ENCODE results near the gene DNAJC6. TPM values are rescaled to one million over a fixed set of nuclear protein-coding genes. Genes with fewer than 3 reads are reported as not detected.
"Not testable (repeated sequence)": the region's sequence is repeated elsewhere in the genome, so short reads cannot be mapped to it uniquely, and the experiment has no call there.

Gene DNAJC6
- total RNA-seq, 1 donor from 2014 or later, result 20.7 TPM

DNA sequence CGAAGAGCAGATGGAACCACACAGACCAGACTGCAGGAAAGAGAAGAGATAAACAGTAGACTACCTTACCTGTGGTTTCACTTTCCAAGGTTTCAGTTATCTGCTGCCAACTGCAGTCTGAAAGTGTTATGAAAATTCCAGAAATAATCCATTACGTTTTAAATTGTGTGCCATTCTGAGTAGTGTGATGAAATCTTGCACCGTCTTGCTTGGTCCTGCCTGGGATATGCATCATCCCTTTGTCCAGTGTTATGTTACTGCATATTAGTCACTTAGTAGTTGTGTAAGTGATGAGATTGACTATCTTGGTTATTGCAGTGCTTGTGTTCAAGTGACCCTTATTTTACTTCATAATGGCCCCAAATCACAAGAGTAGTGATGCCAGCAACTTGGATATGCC is 33.9 kb downstream of the DNAJC6 start:
- intact Hi-C loops (cut with DNase I), result no loop called here
- DNase-seq (ENCODE audit: low spot score), result no peak
- no peak for ATAC-seq

DNA sequence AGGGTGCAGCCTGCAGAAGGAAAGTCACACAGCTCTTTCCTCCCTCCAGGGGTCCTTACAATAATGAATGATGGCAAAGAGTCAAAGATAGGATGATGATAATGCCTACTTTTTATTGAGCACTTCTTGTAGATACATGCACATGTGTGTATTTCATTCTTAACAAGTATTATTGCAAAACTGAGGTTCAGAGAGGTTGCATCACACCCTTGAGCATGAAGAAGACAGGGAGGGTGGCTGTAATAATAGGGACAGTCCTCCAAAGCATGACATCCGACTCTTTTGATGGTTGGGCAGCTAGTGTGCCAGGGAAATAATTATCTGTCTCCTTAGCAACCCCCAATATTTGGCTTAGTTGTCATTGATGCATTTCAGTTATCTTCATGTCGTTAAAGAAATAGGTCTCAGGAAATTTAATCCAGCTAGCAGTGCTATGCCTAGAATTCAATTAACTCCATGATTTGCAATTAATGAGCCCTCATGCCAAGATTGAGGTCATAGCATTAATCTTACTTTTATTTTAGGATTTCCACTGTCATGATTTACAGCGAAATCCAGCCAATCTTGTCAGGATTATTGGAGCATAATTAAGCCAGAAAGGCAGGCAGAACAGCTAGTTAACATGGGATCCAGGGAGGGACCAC is 35.0 kb downstream of the DNAJC6 start:
- intact Hi-C loops (cut with DNase I), result no loop called here
- ATAC-seq (no peak), DNase-seq (ENCODE audit: low spot score) (no peak)

DNA sequence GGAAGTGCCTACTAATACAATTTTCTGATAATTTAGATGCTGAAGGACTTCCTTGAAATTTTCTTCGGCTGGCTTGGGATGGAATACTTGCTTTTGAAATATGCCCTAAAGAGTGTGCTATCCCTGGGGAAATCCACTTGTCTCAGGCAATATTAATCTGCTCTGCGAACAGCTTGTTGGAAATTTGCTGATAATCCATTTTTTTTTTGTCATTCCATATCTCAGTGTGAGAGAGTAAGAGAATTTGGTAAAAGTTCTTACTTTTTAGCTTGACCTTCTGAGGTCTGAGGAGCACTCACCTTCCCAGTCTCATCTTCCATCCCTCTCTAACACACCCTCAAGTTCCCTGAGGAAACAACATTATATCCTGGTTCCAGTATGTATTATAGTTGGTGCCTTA is 36.8 kb downstream of the DNAJC6 start:
- DNase-seq (ENCODE audit: low spot score) (no peak), ATAC-seq (no peak)
- intact Hi-C loops (cut with DNase I), result no loop called here

DNA sequence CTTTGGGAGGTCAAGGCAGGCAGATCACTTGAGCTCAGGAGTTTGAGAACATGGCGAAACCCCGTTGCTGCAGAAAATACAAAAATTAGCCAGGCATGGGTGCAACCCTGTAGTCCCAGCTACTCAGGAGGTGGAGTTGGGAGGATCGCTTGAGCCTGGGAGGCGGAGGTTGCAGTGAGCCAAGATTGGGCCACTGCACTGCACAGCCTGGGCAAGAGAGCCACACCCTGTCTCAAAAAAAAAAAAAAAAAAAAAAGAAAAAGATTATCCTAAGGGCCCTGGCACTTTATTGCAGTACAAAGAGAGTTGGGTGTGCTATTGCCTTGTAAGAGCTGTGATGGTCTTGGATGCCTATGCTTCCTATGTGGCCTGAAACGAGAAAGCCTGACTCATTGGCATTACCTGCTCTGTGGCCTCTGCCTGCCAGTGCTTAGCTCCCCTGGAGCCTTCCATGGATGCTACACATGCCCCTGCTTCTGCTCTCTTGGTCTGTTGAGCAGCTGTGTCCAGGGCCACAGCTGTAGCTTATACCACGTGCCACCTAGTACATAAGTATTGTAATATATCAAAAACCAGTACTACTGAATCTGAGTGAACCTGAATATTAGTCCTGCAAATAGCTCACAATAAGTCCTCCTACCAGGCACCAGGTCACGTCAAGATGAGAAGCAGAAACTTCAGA is 45.8 kb downstream of the DNAJC6 start:
- no peak for ATAC-seq
- DNase-seq (ENCODE audit: low spot score), result no peak
- intact Hi-C loops (cut with DNase I), result no loop called here

DNA sequence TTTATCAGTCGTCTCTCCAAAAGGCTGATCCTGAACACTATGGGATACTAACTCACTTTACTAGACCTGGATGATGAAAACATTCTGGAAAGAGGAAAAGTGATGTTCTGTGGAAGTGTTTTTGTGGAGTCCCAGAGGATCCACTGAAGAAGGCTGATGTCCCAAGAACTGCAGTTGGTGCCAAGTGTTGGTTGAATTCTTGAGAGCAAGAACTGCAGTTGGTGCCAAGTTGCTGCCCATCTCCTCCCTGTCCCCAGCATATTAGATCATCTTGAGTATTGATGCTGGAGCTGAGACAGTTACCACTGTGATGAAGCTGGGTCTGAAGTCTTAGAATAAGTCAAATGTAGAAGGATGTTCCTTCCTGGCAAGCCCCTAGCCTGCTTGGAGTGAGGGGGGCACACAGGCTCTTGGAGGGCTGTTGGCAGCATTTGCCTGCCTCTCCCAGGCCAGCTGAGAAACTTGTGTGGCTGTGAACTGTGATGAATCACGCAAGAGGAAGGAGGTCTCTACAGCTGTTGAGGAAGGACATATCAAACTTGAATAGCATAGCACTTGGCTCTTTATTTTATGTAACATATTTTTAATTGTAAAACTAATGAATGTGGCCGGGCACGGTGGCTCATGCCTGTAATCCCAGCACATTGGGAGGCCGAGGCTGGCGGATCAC is 48.1 kb downstream of the DNAJC6 start:
- ATAC-seq (no peak), DNase-seq (ENCODE audit: low spot score) (no peak)
- intact Hi-C loops (cut with DNase I), result no loop called here

DNA sequence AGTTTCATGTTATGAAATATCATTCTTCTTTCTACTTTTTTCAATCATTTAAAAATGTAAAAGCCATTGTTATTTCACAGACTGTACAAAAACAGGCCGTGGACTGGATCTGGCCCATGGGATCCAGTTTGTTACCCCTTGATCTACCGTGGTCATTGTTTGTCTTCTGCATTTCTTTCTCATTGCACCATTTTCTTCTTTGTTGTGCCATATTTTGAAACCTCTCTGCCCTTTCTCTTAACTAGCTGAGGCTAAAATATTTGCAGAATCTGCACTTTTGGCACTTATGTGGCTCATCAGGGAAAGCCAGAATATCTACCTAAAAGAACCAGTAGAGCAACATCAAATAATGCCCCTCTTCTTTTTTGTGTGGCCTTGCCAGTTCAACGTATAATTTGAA is 50.5 kb downstream of the DNAJC6 start:
- DNase-seq (ENCODE audit: low spot score) (no peak), ATAC-seq (no peak)
- intact Hi-C loops (cut with DNase I), result no loop called here

DNA sequence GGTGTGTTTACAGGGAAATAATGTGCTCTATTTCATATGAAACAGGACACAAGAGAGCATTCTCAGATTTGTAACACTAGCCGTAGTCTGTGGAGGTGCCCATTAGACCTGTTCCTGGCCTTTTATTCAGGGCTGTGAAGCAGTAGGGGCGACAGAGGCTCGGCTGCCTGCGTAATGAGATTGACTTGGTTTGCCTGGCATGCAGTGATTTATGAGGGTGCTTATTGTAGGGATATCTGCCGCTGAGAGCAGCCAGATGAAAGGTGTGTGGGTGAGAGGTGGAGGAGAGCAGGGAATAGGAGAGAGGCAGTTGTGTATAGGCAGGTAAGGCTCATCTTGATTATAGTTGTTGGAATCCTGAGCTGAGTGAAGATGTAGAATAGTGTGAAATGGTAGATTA is 51.3 kb downstream of the DNAJC6 start:
- DNase-seq (ENCODE audit: low spot score), result no peak
- intact Hi-C loops (cut with DNase I), result no loop called here
- ATAC-seq, result no peak

DNA sequence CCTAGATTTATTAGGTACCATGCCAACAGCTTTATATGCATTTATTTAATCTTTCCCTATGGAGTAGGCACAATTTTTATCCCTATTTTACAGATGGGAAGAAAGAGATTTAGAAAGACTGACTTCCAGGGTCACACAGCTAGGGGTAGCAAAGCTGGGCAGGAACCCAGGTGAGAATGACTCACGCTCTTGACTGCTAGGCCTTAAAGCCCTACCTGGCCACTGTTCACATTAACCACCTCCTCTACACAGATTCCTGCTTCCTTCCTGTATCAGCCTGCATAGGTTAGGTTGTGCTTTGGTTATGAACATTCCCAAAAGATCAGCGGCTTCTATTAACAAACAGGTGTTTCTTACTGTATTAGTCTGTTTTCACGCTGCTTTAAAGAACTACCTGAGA is 53.2 kb downstream of the DNAJC6 start:
- no peak for ATAC-seq
- intact Hi-C loops (cut with DNase I), result no loop called here
- DNase-seq (ENCODE audit: low spot score), result no peak

DNA sequence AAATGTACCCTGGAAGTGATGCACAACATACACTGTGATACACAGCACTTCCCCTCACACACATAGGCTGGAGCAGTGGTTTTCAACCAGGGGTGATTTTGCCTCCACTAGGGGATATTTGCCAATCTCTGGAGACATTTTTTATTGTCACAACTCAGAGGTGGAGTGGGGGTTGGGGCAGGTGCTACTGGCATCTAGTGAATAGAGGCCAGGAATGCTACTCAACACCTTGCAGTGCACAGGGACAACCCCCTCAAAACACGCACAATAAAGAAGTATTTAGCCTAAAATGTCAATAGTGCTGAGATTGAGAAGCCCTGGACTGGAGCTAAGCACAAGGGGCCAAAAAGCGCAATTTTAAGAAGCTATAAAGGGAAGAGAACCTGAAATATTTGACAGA is 54.1 kb downstream of the DNAJC6 start:
- intact Hi-C loops (cut with DNase I), result no loop called here
- no peak for DNase-seq (ENCODE audit: low spot score)
- ATAC-seq, result no peak

DNA sequence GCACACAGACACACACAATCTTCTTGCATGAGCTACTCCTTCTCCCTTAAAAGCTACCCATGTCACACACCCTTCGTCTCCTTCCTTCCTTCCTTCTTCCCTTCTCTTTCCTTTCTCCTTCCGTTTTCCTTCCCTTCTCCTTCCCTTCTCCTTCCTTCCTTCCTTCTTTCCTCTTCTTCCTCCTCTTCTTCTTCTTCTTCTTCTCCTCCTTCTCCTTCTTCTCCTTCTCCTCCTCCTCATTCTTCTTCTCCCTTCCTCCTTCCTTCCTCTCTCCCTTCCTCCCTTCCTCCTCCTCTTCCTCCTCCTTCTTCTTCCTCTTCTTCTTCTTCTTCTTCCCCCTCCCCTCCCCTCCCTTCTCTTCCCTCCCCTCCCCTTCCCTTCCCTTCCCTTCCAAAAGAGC is 59.1 kb downstream of the DNAJC6 start:
- no peak for DNase-seq (ENCODE audit: low spot score)
- intact Hi-C loops (cut with DNase I), result no loop called here
- no peak for ATAC-seq

DNA sequence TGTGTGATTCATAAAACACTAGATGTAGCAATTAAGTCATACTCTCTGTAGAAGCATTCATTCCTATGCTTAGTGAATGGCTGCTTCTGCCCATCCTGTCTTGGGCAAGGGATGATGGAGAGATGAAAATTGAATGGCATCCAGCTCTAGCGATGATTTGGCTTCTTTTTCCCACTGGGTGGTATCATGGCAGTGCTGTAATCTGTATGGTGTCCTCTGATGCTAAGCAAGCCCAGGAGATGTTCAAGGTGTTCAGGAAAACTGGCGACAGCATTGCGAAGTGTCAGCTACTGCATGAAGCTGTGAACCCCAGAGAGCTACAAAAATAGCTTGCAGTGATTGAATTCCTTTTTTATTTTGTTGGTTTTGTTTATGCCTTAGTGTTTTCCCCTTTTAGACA is 62.2 kb downstream of the DNAJC6 start:
- no peak for ATAC-seq
- intact Hi-C loops (cut with DNase I), result no loop called here
- DNase-seq (ENCODE audit: low spot score), result no peak

DNA sequence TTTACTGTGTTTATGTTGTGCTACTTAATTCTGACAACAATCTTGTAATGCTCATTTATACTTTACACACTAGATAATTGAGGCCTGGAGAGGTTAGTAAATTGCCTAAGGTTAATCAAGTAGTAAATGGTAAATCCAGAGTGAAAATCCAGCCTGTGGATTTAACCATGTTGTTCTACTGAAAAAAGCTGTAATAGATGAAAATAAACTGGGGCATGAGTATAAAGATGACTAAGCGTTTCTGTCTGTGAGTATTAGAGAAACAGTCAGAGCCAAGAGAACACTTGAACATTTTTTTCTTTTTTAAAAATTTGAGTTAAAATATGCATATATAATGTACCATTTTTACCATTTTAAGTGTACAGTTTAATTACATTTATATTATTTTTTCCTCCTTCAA is 63.2 kb downstream of the DNAJC6 start:
- ATAC-seq (no peak), DNase-seq (ENCODE audit: low spot score) (no peak)
- intact Hi-C loops (cut with DNase I), result no loop called here

DNA sequence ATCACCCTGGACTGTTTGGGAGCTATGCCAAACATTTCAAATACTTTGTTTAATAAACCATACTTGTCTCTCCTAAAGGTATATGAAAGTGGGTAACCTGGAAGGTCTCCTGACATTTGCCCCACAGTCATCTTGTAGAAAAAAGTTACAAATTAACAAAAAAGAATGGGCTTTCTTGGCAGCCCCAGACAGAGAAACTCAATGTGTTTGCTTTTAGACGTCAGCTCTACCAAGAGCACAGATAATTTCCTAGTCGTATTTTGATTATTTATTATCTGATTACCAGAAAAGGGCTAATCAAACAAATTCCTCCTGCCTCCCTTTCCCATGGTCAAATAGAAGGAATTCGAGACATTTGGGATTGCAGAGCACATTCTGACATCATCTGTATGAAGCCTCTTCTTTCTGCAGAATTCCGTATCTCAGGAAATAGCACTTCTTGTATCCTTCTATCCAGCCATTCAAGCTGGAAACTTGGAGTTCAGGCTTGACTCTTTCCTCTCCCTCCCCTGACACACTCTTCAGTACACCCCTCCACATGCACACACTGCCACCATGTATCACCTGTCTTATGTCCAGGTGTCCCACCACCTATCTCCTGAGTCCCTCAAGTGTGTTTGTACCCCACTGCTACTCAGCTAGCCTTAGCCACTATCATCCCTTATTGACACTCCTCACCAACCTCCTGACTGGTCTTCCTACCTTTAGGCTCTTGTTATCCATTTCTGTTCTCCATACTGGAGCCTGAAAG is 68.3 kb downstream of the DNAJC6 start:
- intact Hi-C loops (cut with DNase I), result no loop called here
- DNase-seq (ENCODE audit: low spot score), result no peak

DNA sequence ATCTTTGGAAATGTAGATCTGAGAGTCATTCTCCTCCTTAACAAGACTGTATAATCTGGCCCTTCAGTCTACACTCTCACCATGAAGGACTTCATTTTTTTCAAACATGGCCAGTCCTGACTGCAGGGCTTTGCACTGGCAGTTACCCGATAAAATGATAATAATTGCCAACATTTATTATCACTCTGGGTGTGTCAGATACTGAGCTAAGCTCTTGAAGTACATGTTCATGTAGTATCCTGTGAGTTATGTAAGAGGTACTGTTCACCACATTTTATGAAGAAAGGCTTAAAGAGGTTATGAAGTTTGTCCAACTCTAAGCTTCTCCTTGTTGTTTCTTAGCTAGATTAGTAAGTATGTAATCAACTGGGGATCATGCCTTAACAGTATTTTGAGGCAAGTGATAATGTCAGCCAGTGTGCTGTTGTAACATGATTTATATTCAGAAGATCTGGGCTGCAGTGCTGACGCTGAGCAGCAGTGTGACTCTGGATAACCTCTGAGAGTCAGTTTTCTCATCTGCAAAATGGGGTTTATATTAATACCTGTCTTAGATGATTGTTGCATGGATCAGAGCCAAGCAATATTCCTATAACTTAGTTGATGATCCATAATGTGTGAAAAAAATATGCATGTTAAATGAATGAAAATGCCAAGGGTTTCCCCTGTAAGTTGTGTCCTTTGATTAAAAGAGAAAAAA is 69.1 kb downstream of the DNAJC6 start:
- intact Hi-C loops (cut with DNase I), result no loop called here
- DNase-seq (ENCODE audit: low spot score) (no peak), ATAC-seq (no peak)

More for the DNA sequence above, 68.3 kb downstream of the DNAJC6 start:
- ATAC-seq, result no peak

DNA sequence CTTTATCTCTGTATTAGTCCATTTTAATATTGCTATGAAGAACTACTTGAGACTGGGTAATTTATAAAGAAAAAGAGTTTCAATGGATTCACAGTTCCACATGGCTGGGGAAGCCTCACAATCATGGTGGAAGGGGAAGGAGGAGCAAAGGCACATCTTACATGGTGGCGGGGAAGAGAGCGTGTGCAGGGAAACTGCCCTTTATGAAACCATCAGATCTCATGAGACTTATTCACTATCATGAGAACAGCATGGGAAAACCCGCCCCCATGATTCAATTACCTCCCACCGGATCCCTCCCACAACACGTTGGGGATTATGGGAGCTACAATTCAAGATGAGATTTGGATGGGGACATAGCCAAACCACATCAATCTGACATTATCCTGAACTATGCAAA is 75.1 kb downstream of the DNAJC6 start:
- intact Hi-C loops (cut with DNase I); DNase-seq (ENCODE audit: low spot score); ATAC-seq: not testable (repeated sequence)

DNA sequence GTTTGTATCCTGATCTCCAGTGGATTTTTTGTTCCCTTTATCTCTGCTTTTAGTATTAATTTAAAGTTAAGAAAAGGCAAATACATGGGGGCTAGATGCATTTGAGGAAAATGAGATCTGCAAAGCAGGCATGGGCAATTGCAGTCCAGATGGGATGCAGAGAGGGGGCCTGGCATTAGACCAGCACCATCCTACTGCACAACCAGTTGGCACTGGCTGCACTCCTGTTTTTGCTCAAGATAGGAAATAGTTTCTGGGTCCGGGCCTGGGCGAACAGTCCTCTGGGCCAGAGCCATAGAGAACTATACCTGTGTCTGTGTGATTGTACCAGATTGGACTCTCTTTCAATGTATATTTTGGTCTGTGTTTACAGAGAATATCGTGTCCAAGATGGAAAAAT is 77.1 kb downstream of the DNAJC6 start:
- ATAC-seq, result no peak
- intact Hi-C loops (cut with DNase I), result no loop called here

DNA sequence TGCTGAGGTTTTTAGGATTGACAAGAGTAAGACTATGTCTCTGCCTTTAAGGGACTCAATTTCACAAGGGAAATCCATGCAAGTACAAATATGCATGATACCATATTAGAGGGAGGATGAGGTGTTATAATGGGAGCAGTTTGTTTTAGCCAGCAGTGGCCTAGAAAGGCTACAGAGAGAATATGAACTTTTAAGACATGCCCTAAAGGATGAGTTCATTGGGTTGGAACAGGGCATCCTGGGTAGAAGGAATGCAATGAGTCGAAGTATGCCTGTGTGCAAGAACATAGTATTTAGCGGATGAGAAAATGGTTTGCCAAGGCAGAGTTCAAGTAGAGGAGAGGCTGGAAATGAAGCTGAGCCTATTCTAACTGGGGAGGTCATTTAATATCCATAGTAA is 78.5 kb downstream of the DNAJC6 start:
- no peak for ATAC-seq
- intact Hi-C loops (cut with DNase I), result no loop called here
- DNase-seq (ENCODE audit: low spot score), result no peak

More for the DNA sequence above, 77.1 kb downstream of the DNAJC6 start:
- no peak for DNase-seq (ENCODE audit: low spot score)

DNA sequence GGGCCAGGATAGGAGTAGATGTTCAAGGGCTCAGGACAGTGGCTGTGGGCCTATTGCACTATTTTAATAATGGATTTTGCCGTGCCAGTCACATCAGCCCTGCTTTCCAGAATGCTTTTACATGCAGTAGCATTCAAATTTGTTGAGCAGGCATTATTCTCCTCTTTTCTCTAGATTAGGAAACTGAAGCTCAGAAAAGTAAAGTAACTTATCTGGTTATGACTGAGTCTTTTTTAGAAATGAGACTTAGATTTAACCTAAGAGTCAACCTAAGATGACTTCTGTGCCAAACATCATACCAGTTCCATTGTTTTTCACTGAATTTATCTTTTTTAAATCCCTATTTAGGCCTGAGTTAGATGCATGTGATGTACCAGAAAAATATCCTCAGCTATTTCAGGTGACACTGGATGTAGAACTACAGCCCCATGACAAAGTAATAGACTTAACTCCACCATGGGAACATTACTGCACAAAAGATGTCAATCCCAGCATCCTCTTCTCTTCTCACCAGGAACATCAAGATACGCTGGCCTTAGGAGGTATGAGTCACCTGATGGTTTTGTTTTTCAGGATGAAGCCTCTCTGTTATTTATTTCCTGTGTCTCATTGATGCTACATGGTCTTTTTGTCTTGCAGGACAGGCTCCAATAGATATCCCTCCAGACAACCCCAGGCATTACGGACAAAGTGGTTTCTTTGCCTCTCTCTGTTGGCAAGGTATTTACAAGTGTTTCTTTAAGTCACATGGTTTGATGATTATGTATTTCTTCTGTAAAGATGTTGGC is 79.8 kb downstream of the DNAJC6 start:
- DNase-seq (ENCODE audit: low spot score) (no peak), ATAC-seq (no peak)
- intact Hi-C loops (cut with DNase I), result no loop called here

DNA sequence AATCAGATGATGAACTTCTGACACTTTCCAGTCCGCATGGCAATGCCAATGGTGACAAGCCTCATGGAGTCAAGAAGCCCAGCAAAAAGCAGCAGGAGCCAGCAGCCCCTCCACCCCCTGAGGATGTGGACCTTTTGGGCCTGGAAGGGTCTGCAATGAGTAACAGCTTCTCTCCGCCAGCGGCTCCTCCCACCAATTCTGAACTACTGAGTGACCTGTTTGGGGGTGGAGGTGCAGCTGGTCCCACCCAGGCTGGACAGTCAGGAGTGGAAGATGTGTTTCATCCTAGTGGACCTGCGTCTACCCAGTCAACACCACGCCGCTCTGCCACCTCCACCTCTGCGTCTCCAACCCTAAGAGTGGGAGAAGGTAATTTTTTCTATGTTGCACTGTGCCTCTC is 83.2 kb downstream of the DNAJC6 start:
- no peak for DNase-seq (ENCODE audit: low spot score)

More for the DNA sequence above, 83.2 kb downstream of the DNAJC6 start:
- ATAC-seq, result no peak
- intact Hi-C loops (cut with DNase I), result no loop called here
